MM.1S (cell line): ENCODE measurements around the gene L3MBTL4.

Experiments
- DNase-seq: peaks from one replicate; pipeline ENCODE4 v3.0.0-alpha.2; 2015
- H2AFZ ChIP-seq: fragments of 300-600 bp; sonication (generic); 2 replicates; pipeline ENCODE4 v1.6.0; 2016; ENCODE audit warnings: antibody characterized with exemption, low read length
- H3F3A ChIP-seq: fragments of 300-600 bp; sonication (generic); 2 replicates; pipeline ENCODE4 v1.6.1; 2016; ENCODE audit warnings: mild to moderate bottlenecking, antibody characterized with exemption, low read length, moderate library complexity, mixed read lengths; ENCODE audit not compliant: insufficient read depth
- H3K27ac ChIP-seq: fragments of 300-600 bp; sonication (generic); 2 replicates; pipeline ENCODE4 v1.5.1; 2016; ENCODE audit warnings: mild to moderate bottlenecking, low read length
- H3K27me3 ChIP-seq: fragments of 300-600 bp; sonication (generic); replicated peaks from 2 replicates; pipeline ENCODE4 v1.6.0; 2016; ENCODE audit warnings: low read length; ENCODE audit not compliant: insufficient read depth
- H3K36me3 ChIP-seq: fragments of 300-600 bp; sonication (generic); replicated peaks from 2 replicates; pipeline ENCODE4 v1.6.1; 2016; ENCODE audit warnings: mild to moderate bottlenecking, low read length, mixed read lengths; ENCODE audit not compliant: insufficient read depth
- H3K4me1 ChIP-seq: fragments of 300-600 bp; sonication (generic); 2 replicates; pipeline ENCODE4 v1.6.1; 2016; ENCODE audit warnings: low read length, mixed read lengths
- H3K4me2 ChIP-seq: fragments of 300-600 bp; sonication (generic); 2 replicates; pipeline ENCODE4 v1.6.0; 2016; ENCODE audit warnings: low read depth, low read length
- H3K4me3 ChIP-seq: fragments of 300-600 bp; sonication (generic); 2 replicates; pipeline ENCODE4 v1.5.1; 2016; ENCODE audit warnings: low read length, mixed read lengths
- H3K79me2 ChIP-seq: fragments of 300-600 bp; sonication (generic); 2 replicates; pipeline ENCODE4 v1.6.1; 2016; ENCODE audit warnings: mixed run types, low read length, mixed read lengths
- H3K9ac ChIP-seq: fragments of 300-600 bp; sonication (generic); 2 replicates; pipeline ENCODE4 v1.6.1; 2016; ENCODE audit warnings: low read length, mixed read lengths
- H3K9me2 ChIP-seq: fragments of 300-600 bp; sonication (generic); replicated peaks from 2 replicates; pipeline ENCODE4 v1.6.1; 2016; ENCODE audit warnings: mild to moderate bottlenecking, low read length, mixed read lengths; ENCODE audit not compliant: insufficient read depth
- H3K9me3 ChIP-seq: fragments of 300-600 bp; sonication (generic); replicated peaks from 2 replicates; pipeline ENCODE4 v1.6.1; 2016; ENCODE audit warnings: mild to moderate bottlenecking, low read length, mixed read lengths; ENCODE audit not compliant: insufficient read depth
- H4K20me1 ChIP-seq: fragments of 300-600 bp; sonication (generic); 2 replicates; pipeline ENCODE4 v1.6.1; 2016; ENCODE audit warnings: mild to moderate bottlenecking, low read length, moderate library complexity, mixed read lengths; ENCODE audit not compliant: insufficient read depth
- EZH2 ChIP-seq: fragments of 300-600 bp; sonication (generic); optimal IDR thresholded peaks from 2 replicates; pipeline ENCODE3; 2017; ENCODE audit warnings: low read depth, mild to moderate bottlenecking, antibody characterized with exemption, low read length, mixed read lengths
- EZH2phosphoT487 ChIP-seq: fragments of 300-600 bp; sonication (generic); IDR thresholded peaks from 2 replicates; pipeline ENCODE4 v1.6.1; 2018; ENCODE audit warnings: antibody characterized with exemption, low read length
- TF ChIP-seq, protein P1 (sequence below): fragments of 300-600 bp; sonication (generic); IDR thresholded peaks from 2 replicates; pipeline ENCODE4 v1.5.1; 2016; ENCODE audit warnings: antibody characterized with exemption, low read length, mixed read lengths

The L3MBTL4 gene

DNA sequence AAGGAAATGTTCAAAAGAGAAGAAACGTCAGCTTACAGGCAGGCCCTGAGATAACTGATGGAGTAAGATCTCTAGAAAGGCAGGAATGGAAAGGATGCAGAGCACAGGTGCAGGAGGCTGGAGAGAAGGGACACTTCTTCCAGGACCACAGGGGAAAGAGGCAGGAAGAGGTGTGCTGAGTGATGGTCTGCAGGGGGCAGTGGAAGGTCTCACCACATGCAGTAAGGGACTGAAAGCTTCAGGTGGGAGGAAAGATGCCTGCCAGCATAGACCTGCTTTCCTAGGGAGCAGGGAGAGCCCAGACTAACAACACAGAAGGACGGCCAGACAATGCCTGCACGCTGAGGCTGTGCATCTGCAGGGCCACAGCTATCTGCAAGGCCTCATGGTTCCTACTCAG lies 156.8 kb downstream of the L3MBTL4 start:
- Histone ChIP-seq H3K9ac (no peak overlapping the region), H3K4me2 (no peak overlapping the region), H3K79me2 (no peaks in the 10 kb centered on the region), H3K4me1 (no peaks in the 10 kb centered on the region), H3K4me3 (no peak overlapping the region), H3K27ac (no peak overlapping the region), H3K27me3 (no peaks in the 10 kb centered on the region), H2AFZ (no peak overlapping the region), H4K20me1 (no peaks in the 10 kb centered on the region), H3F3A (no peaks in the 10 kb centered on the region), H3K9me2 (no peaks in the 10 kb centered on the region), H3K36me3 (no peaks in the 10 kb centered on the region), H3K9me3 (no peaks in the 10 kb centered on the region)
- no peak for TF ChIP-seq EZH2
- TF ChIP-seq, protein P1, sequence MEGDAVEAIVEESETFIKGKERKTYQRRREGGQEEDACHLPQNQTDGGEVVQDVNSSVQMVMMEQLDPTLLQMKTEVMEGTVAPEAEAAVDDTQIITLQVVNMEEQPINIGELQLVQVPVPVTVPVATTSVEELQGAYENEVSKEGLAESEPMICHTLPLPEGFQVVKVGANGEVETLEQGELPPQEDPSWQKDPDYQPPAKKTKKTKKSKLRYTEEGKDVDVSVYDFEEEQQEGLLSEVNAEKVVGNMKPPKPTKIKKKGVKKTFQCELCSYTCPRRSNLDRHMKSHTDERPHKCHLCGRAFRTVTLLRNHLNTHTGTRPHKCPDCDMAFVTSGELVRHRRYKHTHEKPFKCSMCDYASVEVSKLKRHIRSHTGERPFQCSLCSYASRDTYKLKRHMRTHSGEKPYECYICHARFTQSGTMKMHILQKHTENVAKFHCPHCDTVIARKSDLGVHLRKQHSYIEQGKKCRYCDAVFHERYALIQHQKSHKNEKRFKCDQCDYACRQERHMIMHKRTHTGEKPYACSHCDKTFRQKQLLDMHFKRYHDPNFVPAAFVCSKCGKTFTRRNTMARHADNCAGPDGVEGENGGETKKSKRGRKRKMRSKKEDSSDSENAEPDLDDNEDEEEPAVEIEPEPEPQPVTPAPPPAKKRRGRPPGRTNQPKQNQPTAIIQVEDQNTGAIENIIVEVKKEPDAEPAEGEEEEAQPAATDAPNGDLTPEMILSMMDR = no peak
- DNase-seq = no peak

GRCh38 chr18:6256521-6256920 lies 158.2 kb downstream of the L3MBTL4 start:
- DNase-seq = no peak
- H3K27me3 ChIP-seq = no peaks in the 10 kb centered on the region
- H4K20me1 ChIP-seq = no peaks in the 10 kb centered on the region
- H3K4me2 ChIP-seq = no peak overlapping the region
- no peaks in the 10 kb centered on the region for H3K79me2 ChIP-seq
- no peak overlapping the region for H3K4me3 ChIP-seq
- no peaks in the 10 kb centered on the region for H3K36me3 ChIP-seq
- no peaks in the 10 kb centered on the region for H3K9me3 ChIP-seq
- no peak overlapping the region for H3K27ac ChIP-seq
- H2AFZ ChIP-seq = no peak overlapping the region
- TF ChIP-seq, protein P1 = no peak
- TF ChIP-seq EZH2phosphoT487 (no peak), EZH2 (no peak)
- no peaks in the 10 kb centered on the region for H3K4me1 ChIP-seq
- no peaks in the 10 kb centered on the region for H3K9me2 ChIP-seq
- no peak overlapping the region for H3K9ac ChIP-seq
- H3F3A ChIP-seq = no peaks in the 10 kb centered on the region

GRCh38 chr18:6255886-6256285 lies 158.8 kb downstream of the L3MBTL4 start:
- no peaks in the 10 kb centered on the region for H4K20me1 ChIP-seq
- no peak overlapping the region for H3K4me2 ChIP-seq
- H3K4me3 ChIP-seq = no peak overlapping the region
- no peaks in the 10 kb centered on the region for H3K9me2 ChIP-seq
- no peaks in the 10 kb centered on the region for H3K79me2 ChIP-seq
- H3K27ac ChIP-seq = no peak overlapping the region
- no peak overlapping the region for H2AFZ ChIP-seq
- no peak for DNase-seq
- TF ChIP-seq, protein P1 = no peak
- TF ChIP-seq EZH2 = no peak
- H3F3A ChIP-seq = no peaks in the 10 kb centered on the region
- no peaks in the 10 kb centered on the region for H3K36me3 ChIP-seq
- H3K9ac ChIP-seq = no peak overlapping the region
- no peaks in the 10 kb centered on the region for H3K9me3 ChIP-seq
- no peaks in the 10 kb centered on the region for H3K27me3 ChIP-seq
- H3K4me1 ChIP-seq = no peaks in the 10 kb centered on the region
